Sigmoid colon (tissue), 7 donors: ENCODE measurements around the gene GORASP2. TPM values are rescaled to one million over a fixed set of nuclear protein-coding genes. Genes with fewer than 3 reads are reported as not detected.

Experiments
- DNase-seq: peaks from one replicate; pipeline ENCODE4 v3.0.0-alpha.2; 2019
- H3K27ac ChIP-seq, 4 donors: fragments of 200-600 bp; sonication (generic); one replicate each; pipeline ENCODE4 v1.5.1; 2016 to 2019; ENCODE audit warnings: mild to moderate bottlenecking in 1 of 4
- H3K27me3 ChIP-seq, 3 donors: fragments of 200-600 bp; sonication (generic); one replicate each; pipeline ENCODE4 v1.5.1; 2019; ENCODE audit warnings: mild to moderate bottlenecking in 1 of 3
- H3K36me3 ChIP-seq, 4 donors: fragments of 200-600 bp; sonication (generic); one replicate each; pipeline ENCODE4 v1.5.1; 2016 to 2019
- H3K4me1 ChIP-seq, 4 donors: fragments of 200-600 bp; sonication (generic); one replicate each; pipeline ENCODE4 v1.5.1; 2017 to 2019
- H3K4me3 ChIP-seq, 4 donors: fragments of 200-600 bp; sonication (generic); one replicate each; pipeline ENCODE4 v1.5.1; 2017 to 2019; ENCODE audit warnings: mild to moderate bottlenecking in 2 of 4, moderate library complexity in 1 of 4
- H3K9me3 ChIP-seq, 4 donors: fragments of 200-600 bp in 3 of 4; sonication (generic) in 3 of 4; one replicate each; pipeline versions ENCODE4 v1.5.1 to v1.6.1; 2013 to 2019
- EP300 ChIP-seq, 4 donors: sonication (generic); formaldehyde crosslinking; IDR thresholded peaks; one replicate each; pipeline ENCODE4 v1.6.1; 2017; ENCODE audit warnings: antibody characterized with exemption in 4 of 4
- POLR2A ChIP-seq, 2 donors: fragments of 450-650 bp; IDR thresholded peaks; one replicate each; pipeline ENCODE4 v1.6.1; 2016; ENCODE audit warnings: antibody characterized with exemption in 2 of 2, mild to moderate bottlenecking in 2 of 2, moderate library complexity in 2 of 2
- POLR2AphosphoS5 ChIP-seq, 4 donors: sonication (generic); formaldehyde crosslinking; IDR thresholded peaks; one replicate each; pipeline ENCODE4 v1.6.1; 2017; ENCODE audit warnings: antibody characterized with exemption in 4 of 4
- WGBS, 2 donors: extraction: QIAGEN DNeasy Blood & Tissue Kit; methylation state at CpG; one replicate each; pipeline ENCODE4 v1.1.7; 2013; 5-methylcytosine and 5-hydroxymethylcytosine counted together
- intact Hi-C: fragments of 100-400 bp; cut with DNase I; formaldehyde crosslinking; loops from one replicate; pipeline ENCODE4 v1.15.1; 2023
- polyA plus RNA-seq, 3 donors: library from polyadenylated mRNA; stranded (reverse); fragments of 200-250 nt; gene quantifications; one replicate each; pipeline ENCODE4 v1.2.3, GENCODE V29; 2013
- total RNA-seq, 4 donors: library from RNA; depleted of rRNA; stranded (reverse); fragments of >200 nt; gene quantifications; one replicate each; pipeline ENCODE4 v1.1.0, GENCODE V29; 2016
- TF ChIP-seq, protein P1 (sequence below), 4 experiments: fragments of 450-650 bp in 3 of 4; fragments of 200-600 bp in 1 of 4; IDR thresholded peaks; one replicate each; pipeline ENCODE4 v1.5.1; 2016 to 2019; ENCODE audit warnings: antibody characterized with exemption in 4 of 4, mild to moderate bottlenecking in 3 of 4, moderate library complexity in 2 of 4
- donor health status: healthy with polysubstance abuse.
- donor health status: Bipolar disorder and iron deficiency.
- donor health status: healthy.

The GORASP2 gene
- total and polyA plus RNA-seq, 7 donors, result 32.4 to 53.8 (median 42.3) TPM

DNA sequence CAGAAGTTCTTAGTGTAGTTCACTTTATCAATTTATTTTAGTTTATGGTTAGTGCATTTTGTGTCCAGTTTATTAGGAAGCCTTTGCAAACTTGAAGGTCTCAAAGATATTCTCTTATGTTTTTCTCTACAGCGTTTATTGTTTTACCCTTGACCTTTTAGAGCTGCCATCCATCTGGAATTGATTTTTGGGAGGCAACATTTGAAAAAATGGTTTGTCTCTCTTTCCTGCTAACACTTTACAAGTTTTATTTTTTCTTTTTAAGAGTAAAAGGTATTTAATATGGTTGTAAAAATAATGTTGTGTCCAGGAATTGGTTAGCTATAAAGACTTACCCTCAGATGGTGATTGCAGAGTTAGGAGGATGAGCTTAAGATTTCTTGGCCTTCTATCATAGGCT lies 14.0 kb downstream of the GORASP2 start:
- Histone ChIP-seq H3K4me1 (peaks cover 0 to 42% (median 11%) of the 10 kb centered on the region in 4 donors), H3K27ac (no peak overlapping the region), H3K4me3 (no peak overlapping the region), H3K9me3 (no peaks in the 10 kb centered on the region), H3K36me3 (no peaks in the 10 kb centered on the region), H3K27me3 (no peaks in the 10 kb centered on the region)
- TF ChIP-seq POLR2AphosphoS5 (IDR thresholded peaks at IDR 0.05), result no peak
- TF ChIP-seq, protein P1, sequence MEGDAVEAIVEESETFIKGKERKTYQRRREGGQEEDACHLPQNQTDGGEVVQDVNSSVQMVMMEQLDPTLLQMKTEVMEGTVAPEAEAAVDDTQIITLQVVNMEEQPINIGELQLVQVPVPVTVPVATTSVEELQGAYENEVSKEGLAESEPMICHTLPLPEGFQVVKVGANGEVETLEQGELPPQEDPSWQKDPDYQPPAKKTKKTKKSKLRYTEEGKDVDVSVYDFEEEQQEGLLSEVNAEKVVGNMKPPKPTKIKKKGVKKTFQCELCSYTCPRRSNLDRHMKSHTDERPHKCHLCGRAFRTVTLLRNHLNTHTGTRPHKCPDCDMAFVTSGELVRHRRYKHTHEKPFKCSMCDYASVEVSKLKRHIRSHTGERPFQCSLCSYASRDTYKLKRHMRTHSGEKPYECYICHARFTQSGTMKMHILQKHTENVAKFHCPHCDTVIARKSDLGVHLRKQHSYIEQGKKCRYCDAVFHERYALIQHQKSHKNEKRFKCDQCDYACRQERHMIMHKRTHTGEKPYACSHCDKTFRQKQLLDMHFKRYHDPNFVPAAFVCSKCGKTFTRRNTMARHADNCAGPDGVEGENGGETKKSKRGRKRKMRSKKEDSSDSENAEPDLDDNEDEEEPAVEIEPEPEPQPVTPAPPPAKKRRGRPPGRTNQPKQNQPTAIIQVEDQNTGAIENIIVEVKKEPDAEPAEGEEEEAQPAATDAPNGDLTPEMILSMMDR (IDR thresholded peaks at IDR 0.05), result no peak
- no peak for TF ChIP-seq EP300 (IDR thresholded peaks at IDR 0.05)
- no peak for TF ChIP-seq POLR2A (IDR thresholded peaks at IDR 0.05)
- 81 to 83% methylated on average over 1 of the region's 1 CpG for WGBS, 2 donors
- intact Hi-C loops, result no loop called here
- no peak for DNase-seq

DNA sequence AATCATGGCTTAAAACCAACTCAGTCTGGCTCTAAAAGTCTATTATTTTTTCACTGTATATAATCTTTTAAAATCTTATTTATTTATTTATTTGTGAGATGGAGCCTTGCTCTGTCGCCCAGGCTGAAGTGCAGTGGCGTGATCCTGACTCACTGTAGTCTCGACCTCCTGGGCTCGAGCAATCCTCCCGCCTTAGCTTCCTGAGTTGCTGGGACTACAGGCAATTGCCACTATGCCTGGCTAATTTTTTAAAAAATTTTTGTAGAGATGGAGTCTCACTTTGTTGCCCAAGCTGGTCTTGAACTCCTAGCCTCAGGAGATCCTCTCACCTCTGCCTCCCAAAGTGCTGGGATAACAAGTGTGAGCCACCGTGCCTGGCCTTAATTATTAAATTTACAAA lies 14.5 kb downstream of the GORASP2 start:
- Histone ChIP-seq H3K36me3 (no peaks in the 10 kb centered on the region), H3K27ac (no peak overlapping the region), H3K27me3 (no peaks in the 10 kb centered on the region), H3K9me3 (no peaks in the 10 kb centered on the region), H3K4me1 (peaks cover 0 to 38% (median 11%) of the 10 kb centered on the region in 4 donors), H3K4me3 (no peak overlapping the region)
- intact Hi-C loops, result no loop called here
- TF ChIP-seq POLR2A (IDR thresholded peaks at IDR 0.05), result no peak
- TF ChIP-seq, protein P1 (IDR thresholded peaks at IDR 0.05), result no peak
- TF ChIP-seq EP300 (IDR thresholded peaks at IDR 0.05), result no peak
- DNase-seq, result no peak
- WGBS, 2 donors, result 79 to 80% methylated on average over 6 of the region's 6 CpGs

DNA sequence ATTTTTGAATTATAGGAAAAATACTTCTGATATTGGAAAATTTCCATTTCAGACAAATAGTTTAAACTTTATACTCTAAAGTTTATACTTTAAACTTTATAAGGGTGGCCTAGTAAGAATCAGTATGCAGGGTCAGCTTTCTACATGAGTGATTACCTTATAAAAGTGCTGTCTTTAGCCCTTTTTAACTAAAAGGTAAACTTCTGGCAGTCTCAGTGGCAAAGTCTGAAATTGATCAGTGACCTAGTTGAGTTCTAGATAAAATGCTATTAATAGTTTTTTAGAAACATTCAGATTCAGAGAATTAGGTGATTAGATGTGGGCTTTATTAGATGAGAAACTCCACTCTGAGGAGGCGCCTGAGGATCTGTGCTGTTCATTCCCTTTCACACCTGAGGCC lies 15.5 kb downstream of the GORASP2 start:
- intact Hi-C loops, result no loop called here
- Histone ChIP-seq H3K4me3 (no peak overlapping the region), H3K36me3 (peaks cover 0 to 2% (median 0%) of the 10 kb centered on the region in 4 donors), H3K4me1 (peaks cover 0 to 28% (median 7%) of the 10 kb centered on the region in 4 donors), H3K9me3 (no peaks in the 10 kb centered on the region), H3K27ac (no peak overlapping the region), H3K27me3 (no peaks in the 10 kb centered on the region)
- DNase-seq, result no peak
- TF ChIP-seq POLR2AphosphoS5 (IDR thresholded peaks at IDR 0.05) (no peak), EP300 (IDR thresholded peaks at IDR 0.05) (no peak)
- WGBS, 2 donors, result 94 to 96% methylated on average over 1 of the region's 1 CpG

DNA sequence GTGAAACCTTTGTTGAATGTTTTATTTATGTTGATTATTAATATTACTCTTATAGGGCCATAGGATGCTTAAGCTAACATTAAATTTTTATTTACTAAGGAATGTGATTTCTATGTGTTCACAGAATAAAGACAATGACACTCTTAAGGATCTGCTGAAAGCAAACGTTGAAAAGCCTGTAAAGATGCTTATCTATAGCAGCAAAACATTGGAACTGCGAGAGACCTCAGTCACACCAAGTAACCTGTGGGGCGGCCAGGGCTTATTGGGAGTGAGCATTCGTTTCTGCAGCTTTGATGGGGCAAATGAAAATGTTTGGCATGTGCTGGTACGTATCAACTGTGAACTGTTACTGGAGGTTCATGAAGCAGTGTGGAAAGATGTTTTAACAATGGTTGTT lies 20.4 kb downstream of the GORASP2 start:
- Histone ChIP-seq H3K4me3 (no peak overlapping the region), H3K27ac (no peak overlapping the region), H3K9me3 (no peaks in the 10 kb centered on the region), H3K36me3 (peaks cover 14 to 51% (median 39%) of the 10 kb centered on the region in 4 donors), H3K4me1 (peaks cover 0 to 6% (median 0%) of the 10 kb centered on the region in 4 donors), H3K27me3 (no peaks in the 10 kb centered on the region)
- DNase-seq, result no peak
- TF ChIP-seq POLR2AphosphoS5 (IDR thresholded peaks at IDR 0.05) (no peak), EP300 (IDR thresholded peaks at IDR 0.05) (no peak)
- TF ChIP-seq, protein P1 (IDR thresholded peaks at IDR 0.05), result no peak
- intact Hi-C loops, result no loop called here
- WGBS, 2 donors, result 76 to 84% methylated on average over 5 of the region's 5 CpGs

DNA sequence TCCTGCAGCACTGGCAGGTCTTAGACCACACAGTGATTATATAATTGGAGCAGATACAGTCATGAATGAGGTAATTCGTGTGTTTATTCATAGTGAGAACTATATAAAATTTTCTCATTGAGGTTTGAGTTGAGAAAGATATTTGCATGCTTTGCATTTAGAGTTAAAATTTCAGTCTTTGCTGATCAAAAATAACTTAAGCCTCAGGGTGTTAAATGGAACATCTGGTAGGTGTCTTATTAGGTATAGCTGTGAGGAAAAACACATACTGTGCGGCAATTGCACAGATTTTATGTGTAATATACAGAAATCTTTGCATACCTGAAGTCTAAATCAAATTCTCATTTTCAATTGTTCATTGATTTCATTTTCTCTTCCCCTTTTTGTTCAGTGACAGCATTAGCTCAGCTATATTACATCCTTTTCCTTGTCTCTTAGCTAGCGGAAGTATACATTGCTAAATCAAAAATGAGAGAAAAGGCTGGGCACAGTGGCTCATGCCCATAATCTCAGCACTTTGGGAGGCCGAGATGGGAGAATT lies 21.2 kb downstream of the GORASP2 start:
- Histone ChIP-seq H3K4me3 (no peak overlapping the region), H3K27me3 (no peaks in the 10 kb centered on the region), H3K27ac (no peak overlapping the region), H3K36me3 (peaks cover 14 to 60% (median 46%) of the 10 kb centered on the region in 4 donors), H3K4me1 (peaks cover 0 to 6% (median 0%) of the 10 kb centered on the region in 4 donors), H3K9me3 (no peaks in the 10 kb centered on the region)
- TF ChIP-seq, protein P1 (IDR thresholded peaks at IDR 0.05), result no peak
- no peak for TF ChIP-seq EP300 (IDR thresholded peaks at IDR 0.05)
- no peak for TF ChIP-seq POLR2AphosphoS5 (IDR thresholded peaks at IDR 0.05)
- TF ChIP-seq POLR2A (IDR thresholded peaks at IDR 0.05), result no peak
- no peak for DNase-seq
- intact Hi-C loops, result no loop called here
- 81 to 91% methylated on average over 4 of the region's 4 CpGs for WGBS, 2 donors
